Measurements from ENCODE around the gene STIP1. TPM values are rescaled to one million over a fixed set of nuclear protein-coding genes. Genes with fewer than 3 reads are reported as not detected.
A peak's percentile ranks its signal among the peaks of the same experiment; 100 is the strongest.

The STIP1 gene
- total RNA-seq, 1 donor from 2014 or later = 102 TPM

GRCh38 chr11:64164392-64165312 is 21.3 kb upstream of the STIP1 start:
- no peaks in the 10 kb centered on the region for H3K36me3 ChIP-seq (ENCODE audit: control insufficient read depth, insufficient read depth, low read length)
- FAIRE-seq (no peak), DNase-seq (ENCODE audit: low read depth) (no peak)
- peak overlapping the region; percentile 55 for H3K4me3 ChIP-seq (ENCODE audit: low read depth, low read length)
- no peaks in the 10 kb centered on the region for H3K27me3 ChIP-seq (ENCODE audit: control insufficient read depth, insufficient read depth, low read length)
- TF ChIP-seq CTCF (IDR thresholded peaks at IDR 0.05; ENCODE audit: insufficient read depth, low read length, severe bottlenecking) = no peak

GRCh38 chr11:64165481-64165841 is 20.5 kb upstream of the STIP1 start:
- DNase-seq (ENCODE audit: low read depth) (no peak), FAIRE-seq (no peak)
- H3K36me3 ChIP-seq (ENCODE audit: control insufficient read depth, insufficient read depth, low read length) = no peaks in the 10 kb centered on the region
- peak overlapping the region; percentile 55 for H3K4me3 ChIP-seq (ENCODE audit: low read depth, low read length)
- no peaks in the 10 kb centered on the region for H3K27me3 ChIP-seq (ENCODE audit: control insufficient read depth, insufficient read depth, low read length)
- peak; percentile 28 for TF ChIP-seq CTCF (IDR thresholded peaks at IDR 0.05; ENCODE audit: insufficient read depth, low read length, severe bottlenecking)

- Histone ChIP-seq H3K27me3 (ENCODE audit: control insufficient read depth, insufficient read depth, low read length) (no peaks in the 10 kb centered on the region), H3K4me3 (ENCODE audit: low read depth, low read length) (peak within 1 kb of the TSS; percentile 55), H3K36me3 (ENCODE audit: control insufficient read depth, insufficient read depth, low read length) (no peaks in the 10 kb centered on the region)
- no peak for TF ChIP-seq CTCF (IDR thresholded peaks at IDR 0.05; ENCODE audit: insufficient read depth, low read length, severe bottlenecking)
- FAIRE-seq (no peak), DNase-seq (ENCODE audit: low read depth) (peak; percentile 68)
Observed at GRCh38 chr11:64165842-64166635, 19.9 kb upstream of the STIP1 start, which contains the start of gene MACROD1. Gene MACROD1, minus strand, starts transcription at chr11:64166113. Its CDS starts 119 bp downstream, at chr11:64165994.

DNA sequence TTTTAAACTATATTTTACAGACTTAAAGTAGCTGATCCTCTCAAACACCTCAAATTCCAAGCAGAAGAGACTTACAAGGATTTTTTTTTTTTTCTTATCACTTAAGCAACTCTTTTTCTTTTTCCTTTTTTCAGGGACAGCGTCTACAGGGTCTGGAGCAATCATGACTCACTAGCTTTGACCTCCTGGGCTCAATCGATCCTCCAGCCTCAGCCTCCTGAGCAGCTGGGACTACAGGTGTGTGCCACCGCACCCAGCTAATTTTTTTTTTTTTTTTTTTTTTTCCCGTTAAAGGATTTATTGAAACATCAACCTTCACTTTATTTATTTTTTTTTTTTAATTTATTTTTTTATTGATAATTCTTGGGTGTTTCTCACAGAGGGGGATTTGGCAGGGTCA is 15.6 kb upstream of the STIP1 start:
- TF ChIP-seq CTCF (IDR thresholded peaks at IDR 0.05; ENCODE audit: insufficient read depth, low read length, severe bottlenecking) = no peak
- H3K4me3 ChIP-seq (ENCODE audit: low read depth, low read length) = no peak overlapping the region
- H3K36me3 ChIP-seq (ENCODE audit: control insufficient read depth, insufficient read depth, low read length) = no peaks in the 10 kb centered on the region
- DNase-seq (ENCODE audit: low read depth) (no peak), FAIRE-seq (no peak)
- H3K27me3 ChIP-seq (ENCODE audit: control insufficient read depth, insufficient read depth, low read length) = no peaks in the 10 kb centered on the region

DNA sequence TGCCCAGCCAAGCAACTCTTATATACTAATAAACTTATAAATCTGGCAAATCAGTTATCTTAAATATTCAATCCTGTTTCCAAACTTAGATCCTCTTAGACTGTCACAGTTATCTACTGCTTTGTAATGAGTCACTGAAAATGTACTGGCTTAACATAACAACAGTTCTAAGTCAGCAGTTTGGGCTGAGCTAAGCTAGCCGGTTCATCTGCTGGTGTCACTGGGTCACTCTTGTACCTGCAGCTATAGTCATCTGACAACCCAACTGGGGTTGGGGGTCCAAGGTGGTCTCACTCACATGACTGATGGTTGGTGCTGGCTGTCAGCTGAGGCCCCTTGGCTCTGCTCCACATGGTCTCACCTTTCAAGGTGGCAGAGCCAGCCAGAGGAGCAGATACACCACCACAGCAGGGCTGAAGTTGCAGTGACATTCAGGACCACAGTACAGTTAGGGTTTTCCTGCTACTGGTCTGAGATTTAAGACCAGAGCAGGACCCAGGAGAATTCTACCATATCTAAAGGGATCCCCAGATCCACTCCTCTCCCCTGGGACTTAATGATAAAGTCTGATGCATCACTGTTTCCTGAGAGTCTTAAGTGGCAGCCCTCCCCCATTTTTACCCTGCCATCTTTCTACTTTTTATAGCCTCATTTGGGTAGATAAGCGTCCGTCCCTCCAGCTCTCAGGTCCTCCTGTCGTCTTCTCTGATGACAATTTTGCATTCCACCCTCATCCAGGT is 12.2 kb upstream of the STIP1 start:
- no peak for TF ChIP-seq CTCF (IDR thresholded peaks at IDR 0.05; ENCODE audit: insufficient read depth, low read length, severe bottlenecking)
- Histone ChIP-seq H3K4me3 (ENCODE audit: low read depth, low read length) (no peak overlapping the region), H3K36me3 (ENCODE audit: control insufficient read depth, insufficient read depth, low read length) (no peaks in the 10 kb centered on the region), H3K27me3 (ENCODE audit: control insufficient read depth, insufficient read depth, low read length) (no peaks in the 10 kb centered on the region)
- DNase-seq (ENCODE audit: low read depth) = no peak
- no peak for FAIRE-seq

Data from bronchial epithelial cell (primary cell).